ENCODE measurements around the gene SERINC3. TPM values are rescaled to one million over a fixed set of nuclear protein-coding genes. Genes with fewer than 3 reads are reported as not detected.

SERINC3 gene
- polyA plus RNA-seq, 1 experiment: 333 TPM

DNA sequence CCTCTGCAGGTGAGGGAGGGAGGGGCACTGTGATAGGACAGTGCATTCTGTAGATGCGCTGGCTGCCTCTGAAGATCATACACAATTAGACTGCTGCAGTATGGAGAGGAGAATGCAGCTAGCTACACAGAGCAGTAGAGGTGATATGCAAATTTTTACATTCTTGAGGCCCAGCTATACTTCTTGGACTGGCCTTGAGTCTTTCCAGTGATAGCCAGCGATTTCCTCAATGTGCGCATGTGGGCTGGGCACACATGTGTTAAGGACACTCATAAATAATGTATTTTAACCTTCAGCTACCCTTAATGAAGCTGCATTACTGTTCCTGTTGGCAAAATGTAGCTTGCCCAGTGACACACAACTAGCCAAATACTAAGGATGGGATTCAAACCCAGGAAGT is 27.2 kb downstream of the SERINC3 start:
- ChIA-PET POLR2A (no interaction called here), CTCF (interaction anchor here (2.2 kb wide), 1 partner anchor 115 kb away, joined by 13 read pairs; no protein-coding TSS in a partner anchor)
- no peak overlapping the region for H3K4me3 ChIP-seq (ENCODE audit: low read depth, low read length)
- no peak for DNase-seq (ENCODE audit: low read depth)
- TF ChIP-seq, protein P1, sequence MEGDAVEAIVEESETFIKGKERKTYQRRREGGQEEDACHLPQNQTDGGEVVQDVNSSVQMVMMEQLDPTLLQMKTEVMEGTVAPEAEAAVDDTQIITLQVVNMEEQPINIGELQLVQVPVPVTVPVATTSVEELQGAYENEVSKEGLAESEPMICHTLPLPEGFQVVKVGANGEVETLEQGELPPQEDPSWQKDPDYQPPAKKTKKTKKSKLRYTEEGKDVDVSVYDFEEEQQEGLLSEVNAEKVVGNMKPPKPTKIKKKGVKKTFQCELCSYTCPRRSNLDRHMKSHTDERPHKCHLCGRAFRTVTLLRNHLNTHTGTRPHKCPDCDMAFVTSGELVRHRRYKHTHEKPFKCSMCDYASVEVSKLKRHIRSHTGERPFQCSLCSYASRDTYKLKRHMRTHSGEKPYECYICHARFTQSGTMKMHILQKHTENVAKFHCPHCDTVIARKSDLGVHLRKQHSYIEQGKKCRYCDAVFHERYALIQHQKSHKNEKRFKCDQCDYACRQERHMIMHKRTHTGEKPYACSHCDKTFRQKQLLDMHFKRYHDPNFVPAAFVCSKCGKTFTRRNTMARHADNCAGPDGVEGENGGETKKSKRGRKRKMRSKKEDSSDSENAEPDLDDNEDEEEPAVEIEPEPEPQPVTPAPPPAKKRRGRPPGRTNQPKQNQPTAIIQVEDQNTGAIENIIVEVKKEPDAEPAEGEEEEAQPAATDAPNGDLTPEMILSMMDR (IDR thresholded peaks at IDR 0.05; ENCODE audit: insufficient read depth, low read depth, low read length): no peak
- no peaks in the 10 kb centered on the region; the same call in none of the 2 replicates for H3K36me3 ChIP-seq (ENCODE audit: control insufficient read depth, insufficient read depth, low read length)
- H3K27me3 ChIP-seq (ENCODE audit: control insufficient read depth, insufficient read depth, low read length): no peaks in the 10 kb centered on the region

DNA sequence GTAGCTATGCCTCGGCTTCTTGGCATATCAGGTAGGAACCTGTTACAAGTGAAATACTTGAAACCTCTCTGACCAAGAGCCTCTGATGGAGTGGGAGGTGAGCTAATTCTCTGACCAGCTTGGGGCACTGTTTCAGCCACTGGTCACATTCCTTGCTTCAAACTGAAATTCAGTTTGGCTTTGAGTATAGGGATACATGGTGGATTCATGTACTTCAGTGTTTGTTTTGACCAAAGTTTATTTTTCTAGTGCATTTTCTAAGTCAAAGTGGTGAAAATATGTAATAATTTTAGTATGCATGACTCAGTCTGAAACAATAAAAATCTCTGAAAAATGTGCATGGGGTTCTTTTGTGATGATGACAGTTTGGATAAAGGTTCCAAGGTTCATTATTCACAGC is 27.6 kb downstream of the SERINC3 start:
- H3K36me3 ChIP-seq (ENCODE audit: control insufficient read depth, insufficient read depth, low read length): peaks cover 1% of the 10 kb centered on the region
- POLR2A ChIA-PET: no interaction called here
- TF ChIP-seq, protein P1 (IDR thresholded peaks at IDR 0.05; ENCODE audit: insufficient read depth, low read depth, low read length): no peak
- peak; percentile 52 for DNase-seq (ENCODE audit: low read depth)
- no peaks in the 10 kb centered on the region for H3K27me3 ChIP-seq (ENCODE audit: control insufficient read depth, insufficient read depth, low read length)
- no peak overlapping the region for H3K4me3 ChIP-seq (ENCODE audit: low read depth, low read length)
- CTCF ChIA-PET: interaction anchor here (0.9 to 2.2 kb wide), 3 partner anchors 27 to 116 kb away, joined by 4 to 13 read pairs (median 5); partner anchors contain the start of genes PKIG and SERINC3

DNA sequence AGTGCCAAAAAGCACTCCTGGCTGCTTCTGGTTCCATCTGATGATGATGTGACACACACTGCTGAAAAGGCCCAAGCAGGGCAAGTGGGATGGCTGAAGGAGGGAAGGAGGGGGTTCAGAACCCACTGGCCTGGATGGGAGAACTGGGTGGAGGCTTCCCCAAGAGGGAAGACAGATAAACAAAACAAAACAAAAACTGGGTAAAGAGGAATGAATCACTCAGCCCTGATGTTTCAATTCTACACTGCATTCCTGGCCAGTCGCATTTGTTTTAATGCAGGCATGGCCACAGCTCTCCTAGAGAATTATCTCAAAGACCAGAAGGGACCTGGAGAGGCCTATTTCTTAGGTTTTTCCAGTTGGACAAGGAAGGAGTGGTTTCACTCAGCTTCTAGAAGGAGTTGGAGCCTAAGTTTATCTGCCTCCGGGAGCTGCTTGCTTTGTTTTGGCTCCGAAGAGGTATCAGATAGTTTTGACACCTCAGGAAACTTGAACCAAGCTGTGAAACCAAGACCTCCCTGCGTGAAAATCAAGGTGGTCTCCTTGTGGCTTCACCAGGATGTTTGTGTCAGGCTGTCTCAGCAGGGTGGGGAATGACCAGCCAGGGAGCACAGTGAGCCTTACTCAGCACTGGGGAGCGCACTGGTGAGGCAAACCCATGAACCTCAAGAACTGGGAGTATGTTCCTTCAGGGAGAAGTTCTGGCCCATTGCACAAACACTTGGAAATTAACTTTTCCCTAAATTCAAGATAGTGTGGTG is 30.1 kb downstream of the SERINC3 start:
- TF ChIP-seq, protein P1 (IDR thresholded peaks at IDR 0.05; ENCODE audit: insufficient read depth, low read depth, low read length): no peak
- DNase-seq (ENCODE audit: low read depth): peak; percentile 54
- Histone ChIP-seq H3K4me3 (ENCODE audit: low read depth, low read length) (no peak overlapping the region), H3K36me3 (ENCODE audit: control insufficient read depth, insufficient read depth, low read length) (peaks cover 7% of the 10 kb centered on the region), H3K27me3 (ENCODE audit: control insufficient read depth, insufficient read depth, low read length) (no peaks in the 10 kb centered on the region)
- ChIA-PET CTCF (interaction anchor here (1.4 to 2.0 kb wide), 3 partner anchors 16 to 118 kb away, joined by 4 to 5 read pairs (median 4); partner anchors contain the start of gene TTPAL), POLR2A (interaction anchor here (0.5 kb wide), 1 partner anchor 240 kb away, joined by 3 read pairs; no protein-coding TSS in a partner anchor)

DNA sequence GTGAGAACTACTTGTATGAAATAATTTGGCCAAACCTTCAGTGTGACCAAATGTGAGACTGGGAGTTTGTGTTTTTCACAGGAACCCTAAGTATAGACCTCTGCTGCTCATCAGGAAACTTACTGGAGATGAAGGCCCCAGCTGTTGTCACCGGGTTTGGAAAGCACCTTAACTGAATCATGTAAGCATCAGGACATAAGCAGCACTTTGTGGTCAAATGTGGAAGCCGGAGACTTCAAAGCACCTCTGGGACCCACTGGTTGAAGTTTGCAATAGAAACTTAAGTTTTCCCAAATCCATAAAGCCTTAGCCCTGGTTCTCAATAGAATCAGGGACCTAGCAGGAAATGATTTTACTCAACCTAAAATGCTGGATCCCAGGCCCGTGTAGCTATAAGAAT is 31.9 kb downstream of the SERINC3 start:
- Histone ChIP-seq H3K27me3 (ENCODE audit: control insufficient read depth, insufficient read depth, low read length) (no peaks in the 10 kb centered on the region), H3K4me3 (ENCODE audit: low read depth, low read length) (no peak overlapping the region), H3K36me3 (ENCODE audit: control insufficient read depth, insufficient read depth, low read length) (peaks cover 7% of the 10 kb centered on the region)
- ChIA-PET POLR2A (no interaction called here), CTCF (interaction anchor here (1.1 kb wide), 1 partner anchor 102 kb away, joined by 3 read pairs; no protein-coding TSS in a partner anchor)
- TF ChIP-seq, protein P1 (IDR thresholded peaks at IDR 0.05; ENCODE audit: insufficient read depth, low read depth, low read length): no peak
- no peak for DNase-seq (ENCODE audit: low read depth)

DNA sequence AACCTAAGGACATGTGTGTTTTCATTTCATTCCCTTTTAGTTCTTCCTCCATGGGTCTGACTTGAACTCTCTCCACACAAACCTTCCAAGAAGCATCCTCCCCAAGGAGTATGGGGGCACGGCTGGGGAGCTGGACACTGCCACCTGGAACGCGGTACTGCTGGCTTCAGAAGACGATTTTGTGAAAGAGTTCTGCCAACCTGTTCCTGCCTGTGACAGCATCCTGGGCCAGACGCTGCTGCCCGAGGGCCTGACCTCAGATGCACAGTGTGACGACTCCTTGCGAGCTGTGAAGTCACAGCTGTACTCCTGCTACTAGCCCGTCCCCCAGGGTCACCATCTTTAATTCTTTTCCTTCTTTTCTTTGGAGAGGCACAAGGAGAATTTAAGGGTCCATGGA is 32.6 kb downstream of the SERINC3 start:
- Histone ChIP-seq H3K4me3 (ENCODE audit: low read depth, low read length) (no peak overlapping the region), H3K36me3 (ENCODE audit: control insufficient read depth, insufficient read depth, low read length) (peaks cover 7% of the 10 kb centered on the region), H3K27me3 (ENCODE audit: control insufficient read depth, insufficient read depth, low read length) (no peaks in the 10 kb centered on the region)
- CTCF ChIA-PET: interaction anchor here (1.1 kb wide), 1 partner anchor 101 kb away, joined by 3 read pairs; no protein-coding TSS in a partner anchor
- POLR2A ChIA-PET: no interaction called here
- DNase-seq (ENCODE audit: low read depth): no peak
- TF ChIP-seq, protein P1 (IDR thresholded peaks at IDR 0.05; ENCODE audit: insufficient read depth, low read depth, low read length): no peak
